ENCODE measurements around the gene TMEM266.

GRCh38 chr15:76161153-76162035 lies 101.6 kb downstream of the TMEM266 start:
- TF ChIP-seq, protein P1, sequence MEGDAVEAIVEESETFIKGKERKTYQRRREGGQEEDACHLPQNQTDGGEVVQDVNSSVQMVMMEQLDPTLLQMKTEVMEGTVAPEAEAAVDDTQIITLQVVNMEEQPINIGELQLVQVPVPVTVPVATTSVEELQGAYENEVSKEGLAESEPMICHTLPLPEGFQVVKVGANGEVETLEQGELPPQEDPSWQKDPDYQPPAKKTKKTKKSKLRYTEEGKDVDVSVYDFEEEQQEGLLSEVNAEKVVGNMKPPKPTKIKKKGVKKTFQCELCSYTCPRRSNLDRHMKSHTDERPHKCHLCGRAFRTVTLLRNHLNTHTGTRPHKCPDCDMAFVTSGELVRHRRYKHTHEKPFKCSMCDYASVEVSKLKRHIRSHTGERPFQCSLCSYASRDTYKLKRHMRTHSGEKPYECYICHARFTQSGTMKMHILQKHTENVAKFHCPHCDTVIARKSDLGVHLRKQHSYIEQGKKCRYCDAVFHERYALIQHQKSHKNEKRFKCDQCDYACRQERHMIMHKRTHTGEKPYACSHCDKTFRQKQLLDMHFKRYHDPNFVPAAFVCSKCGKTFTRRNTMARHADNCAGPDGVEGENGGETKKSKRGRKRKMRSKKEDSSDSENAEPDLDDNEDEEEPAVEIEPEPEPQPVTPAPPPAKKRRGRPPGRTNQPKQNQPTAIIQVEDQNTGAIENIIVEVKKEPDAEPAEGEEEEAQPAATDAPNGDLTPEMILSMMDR (IDR thresholded peaks at IDR 0.05 in 8 of 11, conservative IDR thresholded peaks at IDR 0.05 in 3 of 11), result no peak
- no peak for TF ChIP-seq POLR2A (IDR thresholded peaks at IDR 0.05)

Measured in spleen (tissue), 7 donors.